Measurements from ENCODE around the gene MACROD2. TPM values are rescaled to one million over a fixed set of nuclear protein-coding genes. Genes with fewer than 3 reads are reported as not detected.

The MACROD2 gene
- total RNA-seq, 4 donors from 2014 or later = 12.6 to 60.3 (median 18.9) TPM

GRCh38 chr20:14717134-14717999, 722.1 kb downstream of the MACROD2 start:
- Histone ChIP-seq H3K9me3 (no peaks in the 10 kb centered on the region), H3K4me1 (no peaks in the 10 kb centered on the region), H3K27me3 (no peaks in the 10 kb centered on the region), H3K36me3 (no peaks in the 10 kb centered on the region), H3K27ac (no peak overlapping the region), H3K4me3 (no peak overlapping the region)
- no peak for DNase-seq (ENCODE audit: low spot score in 2 of 2)
- WGBS = 87% methylated on average over 6 of the region's 6 CpGs
- no peak for TF ChIP-seq POLR2A (IDR thresholded peaks at IDR 0.05)
- TF ChIP-seq EP300 (IDR thresholded peaks at IDR 0.05) = no peak
- no peak for TF ChIP-seq POLR2AphosphoS5 (IDR thresholded peaks at IDR 0.05)
- TF ChIP-seq, protein P1, sequence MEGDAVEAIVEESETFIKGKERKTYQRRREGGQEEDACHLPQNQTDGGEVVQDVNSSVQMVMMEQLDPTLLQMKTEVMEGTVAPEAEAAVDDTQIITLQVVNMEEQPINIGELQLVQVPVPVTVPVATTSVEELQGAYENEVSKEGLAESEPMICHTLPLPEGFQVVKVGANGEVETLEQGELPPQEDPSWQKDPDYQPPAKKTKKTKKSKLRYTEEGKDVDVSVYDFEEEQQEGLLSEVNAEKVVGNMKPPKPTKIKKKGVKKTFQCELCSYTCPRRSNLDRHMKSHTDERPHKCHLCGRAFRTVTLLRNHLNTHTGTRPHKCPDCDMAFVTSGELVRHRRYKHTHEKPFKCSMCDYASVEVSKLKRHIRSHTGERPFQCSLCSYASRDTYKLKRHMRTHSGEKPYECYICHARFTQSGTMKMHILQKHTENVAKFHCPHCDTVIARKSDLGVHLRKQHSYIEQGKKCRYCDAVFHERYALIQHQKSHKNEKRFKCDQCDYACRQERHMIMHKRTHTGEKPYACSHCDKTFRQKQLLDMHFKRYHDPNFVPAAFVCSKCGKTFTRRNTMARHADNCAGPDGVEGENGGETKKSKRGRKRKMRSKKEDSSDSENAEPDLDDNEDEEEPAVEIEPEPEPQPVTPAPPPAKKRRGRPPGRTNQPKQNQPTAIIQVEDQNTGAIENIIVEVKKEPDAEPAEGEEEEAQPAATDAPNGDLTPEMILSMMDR (IDR thresholded peaks at IDR 0.05) = no peak

GRCh38 chr20:14720251-14720650, 724.9 kb downstream of the MACROD2 start:
- DNase-seq (ENCODE audit: low spot score in 2 of 2) = no peak
- Histone ChIP-seq H3K4me1 (no peaks in the 10 kb centered on the region), H3K9me3 (no peaks in the 10 kb centered on the region), H3K36me3 (no peaks in the 10 kb centered on the region), H3K4me3 (no peak overlapping the region), H3K27me3 (no peaks in the 10 kb centered on the region), H3K27ac (no peak overlapping the region)
- TF ChIP-seq, protein P1 (IDR thresholded peaks at IDR 0.05) = no peak
- 89% methylated on average over 4 of the region's 4 CpGs for WGBS

GRCh38 chr20:14721926-14722452, 726.7 kb downstream of the MACROD2 start:
- no peak overlapping the region for H3K4me3 ChIP-seq
- no peak for DNase-seq (ENCODE audit: low spot score in 2 of 2)
- no peaks in the 10 kb centered on the region for H3K4me1 ChIP-seq
- no peaks in the 10 kb centered on the region for H3K9me3 ChIP-seq
- 97% methylated on average over 1 of the region's 1 CpG for WGBS
- H3K27me3 ChIP-seq = no peaks in the 10 kb centered on the region
- TF ChIP-seq EP300 (IDR thresholded peaks at IDR 0.05) (no peak), POLR2A (IDR thresholded peaks at IDR 0.05) (no peak), POLR2AphosphoS5 (IDR thresholded peaks at IDR 0.05) (no peak)
- TF ChIP-seq, protein P1 (IDR thresholded peaks at IDR 0.05) = no peak
- no peaks in the 10 kb centered on the region for H3K36me3 ChIP-seq
- no peak overlapping the region for H3K27ac ChIP-seq

DNA sequence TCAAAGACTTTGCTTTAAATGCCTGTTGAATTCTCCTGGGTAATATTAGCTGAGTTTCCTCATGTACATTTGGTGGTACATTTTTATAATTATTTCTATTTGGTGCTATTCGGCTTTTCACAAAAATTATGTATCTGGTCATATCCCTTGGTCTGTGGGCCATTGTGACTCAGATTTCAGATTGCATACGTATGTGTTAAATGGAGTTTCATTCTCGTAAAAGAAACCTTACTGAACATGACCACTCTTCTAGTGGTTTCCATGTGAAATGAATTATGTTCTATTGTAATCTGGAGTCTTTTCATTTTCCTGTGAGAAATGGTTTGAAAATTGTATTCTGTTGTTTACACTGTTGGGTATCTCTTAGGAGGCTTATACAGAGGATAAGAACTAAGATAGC, 728.3 kb downstream of the MACROD2 start:
- Histone ChIP-seq H3K27ac (no peak overlapping the region), H3K4me3 (no peak overlapping the region), H3K9me3 (no peaks in the 10 kb centered on the region), H3K27me3 (no peaks in the 10 kb centered on the region), H3K4me1 (no peaks in the 10 kb centered on the region), H3K36me3 (no peaks in the 10 kb centered on the region)
- TF ChIP-seq EP300 (IDR thresholded peaks at IDR 0.05) = no peak
- TF ChIP-seq POLR2AphosphoS5 (IDR thresholded peaks at IDR 0.05) = no peak
- TF ChIP-seq, protein P1 (IDR thresholded peaks at IDR 0.05) = no peak
- TF ChIP-seq POLR2A (IDR thresholded peaks at IDR 0.05) = no peak
- no peak for DNase-seq (ENCODE audit: low spot score in 2 of 2)
- WGBS = 89% methylated on average over 3 of the region's 3 CpGs

GRCh38 chr20:14724036-14724435, 728.7 kb downstream of the MACROD2 start:
- no peak for TF ChIP-seq POLR2A (IDR thresholded peaks at IDR 0.05)
- TF ChIP-seq, protein P1 (IDR thresholded peaks at IDR 0.05) = no peak
- TF ChIP-seq POLR2AphosphoS5 (IDR thresholded peaks at IDR 0.05) = no peak
- TF ChIP-seq EP300 (IDR thresholded peaks at IDR 0.05) = no peak
- no peaks in the 10 kb centered on the region for H3K9me3 ChIP-seq
- no peak for DNase-seq (ENCODE audit: low spot score in 2 of 2)
- H3K4me3 ChIP-seq = no peak overlapping the region
- H3K36me3 ChIP-seq = no peaks in the 10 kb centered on the region
- H3K27ac ChIP-seq = no peak overlapping the region
- no peaks in the 10 kb centered on the region for H3K27me3 ChIP-seq
- no peaks in the 10 kb centered on the region for H3K4me1 ChIP-seq
- WGBS = 77% methylated on average over 1 of the region's 1 CpG

Measured in suprapubic skin (tissue), 4 donors.